GM10266 (cell line): Measurements from ENCODE around the gene PPIL1.

ENCODE experiments used
- DNase-seq: peaks from one replicate; pipeline ENCODE4 v3.0.0; 2012; ENCODE audit errors: extremely low spot score
- CTCF ChIP-seq: IDR thresholded peaks from 2 replicates; pipeline ENCODE4 v1.5.1; 2012; ENCODE audit warnings: mild to moderate bottlenecking, low read depth; ENCODE audit not compliant: control insufficient read depth, insufficient read depth; ENCODE audit errors: missing control alignments

The PPIL1 gene

GRCh38 chr6:36874443-36875249 lies at the start of gene PPIL1:
Gene PPIL1 (minus strand): TSS chr6:36874803. CDS start chr6:36874772, 31 bp downstream.
- no peak for TF ChIP-seq CTCF
- peak; percentile 89 for DNase-seq

- TF ChIP-seq CTCF = no peak
- DNase-seq = no peak
Observed at GRCh38 chr6:36924131-36924530, 49.5 kb upstream of the PPIL1 start.

DNA sequence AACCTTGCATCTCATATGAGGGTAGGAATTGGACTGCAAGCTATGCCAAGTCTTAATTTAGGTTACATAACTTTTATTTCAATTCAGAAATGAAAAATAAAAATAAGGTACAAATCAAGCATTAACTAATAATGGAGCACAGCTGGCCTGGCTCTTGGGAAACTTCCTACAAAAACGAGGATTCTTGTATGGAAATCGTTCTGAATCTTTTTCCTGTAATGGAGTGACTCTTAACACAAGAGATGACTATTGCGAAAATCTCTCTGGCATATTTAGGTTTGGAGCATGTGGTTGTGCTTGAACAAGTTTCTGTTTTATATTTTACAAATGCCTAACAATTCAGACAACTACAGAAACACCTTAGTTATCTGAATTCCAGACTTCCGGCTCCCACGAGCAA lies 45.9 kb upstream of the PPIL1 start:
- DNase-seq = no peak
- no peak for TF ChIP-seq CTCF

- DNase-seq = no peak
- no peak for TF ChIP-seq CTCF
Observed at GRCh38 chr6:36920049-36920448, 45.4 kb upstream of the PPIL1 start.

- no peak for DNase-seq
- TF ChIP-seq CTCF = no peak
Observed at GRCh38 chr6:36917541-36918193, 43.1 kb upstream of the PPIL1 start.

GRCh38 chr6:36916126-36916525 lies 41.5 kb upstream of the PPIL1 start:
- no peak for DNase-seq
- no peak for TF ChIP-seq CTCF

GRCh38 chr6:36915599-36915998 lies 41.0 kb upstream of the PPIL1 start:
- DNase-seq = no peak
- no peak for TF ChIP-seq CTCF
